Memory B cell (primary cell): Measurements from ENCODE around the gene CDCA3.
A peak's percentile ranks its signal among the peaks of the same experiment; 100 is the strongest.

Experiments
- ATAC-seq: fragments of 150-1000 bp; cut with Tn5 transposase; 2 replicates; pipeline ENCODE4 v1.10.0; 2021; ENCODE audit warnings: low read depth, mild to moderate bottlenecking, moderate library complexity
- DNase-seq, 2 donors: peaks; one replicate each; pipeline ENCODE4 v3.0.0; 2022; ENCODE audit warnings: low spot score in 2 of 2
- H3K27ac Mint-ChIP-seq: one replicate; pipeline ENCODE4 v1.8.0; 2022; ENCODE audit warnings: mild to moderate bottlenecking, moderate library complexity, mixed read lengths
- H3K27me3 Mint-ChIP-seq: one replicate; pipeline ENCODE4 v1.8.0; 2022; ENCODE audit warnings: mixed read lengths
- H3K36me3 Mint-ChIP-seq: one replicate; pipeline ENCODE4 v1.8.0; 2022; ENCODE audit warnings: mild to moderate bottlenecking, mixed read lengths
- H3K4me1 Mint-ChIP-seq: one replicate; pipeline ENCODE4 v1.8.0; 2022; ENCODE audit warnings: mixed read lengths
- H3K4me3 Mint-ChIP-seq: one replicate; pipeline ENCODE4 v1.8.0; 2022; ENCODE audit warnings: mild to moderate bottlenecking, moderate library complexity, mixed read lengths
- H3K9me3 Mint-ChIP-seq: one replicate; pipeline ENCODE4 v1.8.0; 2022; ENCODE audit warnings: mixed read lengths

The CDCA3 gene

GRCh38 chr12:6839482-6840201, 11.4 kb downstream of the CDCA3 start:
- H3K9me3 Mint-ChIP-seq, result no peaks in the 10 kb centered on the region
- H3K4me3 Mint-ChIP-seq, result peak overlapping the region; percentile 25
- H3K27ac Mint-ChIP-seq, result no peak overlapping the region
- no peaks in the 10 kb centered on the region for H3K36me3 Mint-ChIP-seq
- H3K4me1 Mint-ChIP-seq, result peaks cover 22% of the 10 kb centered on the region
- peak in 1 of 2 donors; percentile 45 for DNase-seq
- peak; percentile 91 for ATAC-seq
- peaks cover 6% of the 10 kb centered on the region for H3K27me3 Mint-ChIP-seq

- no peaks in the 10 kb centered on the region for H3K9me3 Mint-ChIP-seq
- DNase-seq (no peak), ATAC-seq (no peak)
- peaks cover 6% of the 10 kb centered on the region for H3K27me3 Mint-ChIP-seq
- no peak overlapping the region for H3K27ac Mint-ChIP-seq
- no peaks in the 10 kb centered on the region for H3K36me3 Mint-ChIP-seq
- H3K4me3 Mint-ChIP-seq, result peak overlapping the region; percentile 21
- H3K4me1 Mint-ChIP-seq, result peaks cover 22% of the 10 kb centered on the region
Observed at GRCh38 chr12:6838854-6839253, 12.2 kb downstream of the CDCA3 start.

GRCh38 chr12:6837370-6838060, 13.6 kb downstream of the CDCA3 start:
- ATAC-seq, result no peak
- Mint-ChIP-seq H3K27ac (no peak overlapping the region), H3K4me3 (no peak overlapping the region), H3K9me3 (no peaks in the 10 kb centered on the region), H3K36me3 (no peaks in the 10 kb centered on the region), H3K27me3 (no peaks in the 10 kb centered on the region), H3K4me1 (peaks cover 17% of the 10 kb centered on the region)
- no peak for DNase-seq

GRCh38 chr12:6836851-6837250, 14.2 kb downstream of the CDCA3 start:
- DNase-seq (no peak), ATAC-seq (no peak)
- Mint-ChIP-seq H3K36me3 (no peaks in the 10 kb centered on the region), H3K4me1 (peaks cover 17% of the 10 kb centered on the region), H3K9me3 (no peaks in the 10 kb centered on the region), H3K27me3 (no peaks in the 10 kb centered on the region), H3K27ac (no peak overlapping the region), H3K4me3 (no peak overlapping the region)

- DNase-seq (no peak), ATAC-seq (no peak)
- peaks cover 9% of the 10 kb centered on the region for H3K27me3 Mint-ChIP-seq
- peaks cover 11% of the 10 kb centered on the region for H3K4me1 Mint-ChIP-seq
- H3K4me3 Mint-ChIP-seq, result no peak overlapping the region
- no peak overlapping the region for H3K27ac Mint-ChIP-seq
- no peaks in the 10 kb centered on the region for H3K36me3 Mint-ChIP-seq
- no peaks in the 10 kb centered on the region for H3K9me3 Mint-ChIP-seq
Observed at GRCh38 chr12:6834873-6835272, 16.2 kb downstream of the CDCA3 start.

GRCh38 chr12:6834254-6834653, 16.8 kb downstream of the CDCA3 start:
- Mint-ChIP-seq H3K27me3 (peaks cover 12% of the 10 kb centered on the region), H3K4me3 (no peak overlapping the region), H3K27ac (no peak overlapping the region), H3K9me3 (no peaks in the 10 kb centered on the region), H3K4me1 (peaks cover 11% of the 10 kb centered on the region), H3K36me3 (no peaks in the 10 kb centered on the region)
- no peak for DNase-seq
- no peak for ATAC-seq

GRCh38 chr12:6833189-6833890, 17.7 kb downstream of the CDCA3 start:
- Mint-ChIP-seq H3K36me3 (no peaks in the 10 kb centered on the region), H3K9me3 (no peaks in the 10 kb centered on the region), H3K4me3 (no peak overlapping the region), H3K4me1 (peaks cover 12% of the 10 kb centered on the region), H3K27ac (no peak overlapping the region), H3K27me3 (peaks cover 17% of the 10 kb centered on the region)
- DNase-seq, result no peak
- ATAC-seq, result no peak

GRCh38 chr12:6832125-6832524, 19.0 kb downstream of the CDCA3 start:
- Mint-ChIP-seq H3K27me3 (peaks cover 25% of the 10 kb centered on the region), H3K36me3 (no peaks in the 10 kb centered on the region), H3K9me3 (no peaks in the 10 kb centered on the region), H3K4me3 (no peak overlapping the region), H3K4me1 (peaks cover 20% of the 10 kb centered on the region), H3K27ac (no peak overlapping the region)
- no peak for DNase-seq
- ATAC-seq, result no peak

- Mint-ChIP-seq H3K9me3 (no peaks in the 10 kb centered on the region), H3K4me3 (no peak overlapping the region), H3K36me3 (no peaks in the 10 kb centered on the region), H3K27me3 (peaks cover 27% of the 10 kb centered on the region), H3K27ac (no peak overlapping the region), H3K4me1 (peaks cover 20% of the 10 kb centered on the region)
- ATAC-seq (no peak), DNase-seq (no peak)
Observed at GRCh38 chr12:6831450-6831995, 19.6 kb downstream of the CDCA3 start.

GRCh38 chr12:6830999-6831398, 20.1 kb downstream of the CDCA3 start:
- H3K4me1 Mint-ChIP-seq, result peaks cover 20% of the 10 kb centered on the region
- no peak overlapping the region for H3K4me3 Mint-ChIP-seq
- ATAC-seq (no peak), DNase-seq (no peak)
- H3K36me3 Mint-ChIP-seq, result no peaks in the 10 kb centered on the region
- H3K9me3 Mint-ChIP-seq, result no peaks in the 10 kb centered on the region
- H3K27ac Mint-ChIP-seq, result no peak overlapping the region
- peaks cover 30% of the 10 kb centered on the region for H3K27me3 Mint-ChIP-seq

GRCh38 chr12:6830286-6830890, 20.7 kb downstream of the CDCA3 start:
- no peak for ATAC-seq
- H3K27me3 Mint-ChIP-seq, result peaks cover 33% of the 10 kb centered on the region
- H3K36me3 Mint-ChIP-seq, result no peaks in the 10 kb centered on the region
- H3K9me3 Mint-ChIP-seq, result no peaks in the 10 kb centered on the region
- H3K4me1 Mint-ChIP-seq, result peaks cover 21% of the 10 kb centered on the region
- no peak for DNase-seq
- no peak overlapping the region for H3K27ac Mint-ChIP-seq
- peak overlapping the region; percentile 18 for H3K4me3 Mint-ChIP-seq

- peak overlapping the region; percentile 54 for H3K27ac Mint-ChIP-seq
Observed at GRCh38 chr12:6829536-6830220, 21.4 kb downstream of the CDCA3 start.

GRCh38 chr12:6828781-6829535, 22.1 kb downstream of the CDCA3 start:
- Mint-ChIP-seq H3K4me3 (peak overlapping the region; percentile 85), H3K4me1 (peaks cover 29% of the 10 kb centered on the region), H3K27me3 (peaks cover 45% of the 10 kb centered on the region), H3K36me3 (no peaks in the 10 kb centered on the region), H3K9me3 (no peaks in the 10 kb centered on the region), H3K27ac (peak overlapping the region; percentile 54)
- ATAC-seq (peak; percentile 65), DNase-seq (no peak)

More at GRCh38 chr12:6829536-6830220, 21.4 kb downstream of the CDCA3 start:
- Mint-ChIP-seq H3K9me3 (no peaks in the 10 kb centered on the region), H3K36me3 (no peaks in the 10 kb centered on the region), H3K27me3 (peaks cover 40% of the 10 kb centered on the region), H3K4me3 (peak overlapping the region; percentile 85), H3K4me1 (peaks cover 27% of the 10 kb centered on the region)
- ATAC-seq (peak; percentile 9), DNase-seq (no peak)
